GM06990 (cell line): ENCODE results near the gene SLC38A4.
"Not testable (repeated sequence)": the region's sequence is repeated elsewhere in the genome, so short reads cannot be mapped to it uniquely, and the experiment has no call there.

Experiments
- DNase-seq: peaks from one replicate; pipeline ENCODE4 v3.0.0-alpha.2; 2011; ENCODE audit not compliant: insufficient read length; ENCODE audit errors: extremely low read depth
- H3K27me3 ChIP-seq: replicated peaks from 2 replicates; pipeline ENCODE4 v1.6.0; 2011; ENCODE audit warnings: low read length; ENCODE audit not compliant: control insufficient read depth, insufficient read depth
- H3K36me3 ChIP-seq: 2 replicates; pipeline ENCODE4 v1.5.1; 2011; ENCODE audit warnings: low read length; ENCODE audit not compliant: control insufficient read depth, insufficient read depth
- H3K4me3 ChIP-seq: replicated peaks from 2 replicates; pipeline ENCODE4 v1.5.1; 2011; ENCODE audit warnings: low read depth, mild to moderate bottlenecking, control low read depth, low read length
- CTCF ChIP-seq: IDR thresholded peaks from 2 replicates; pipeline ENCODE4 v1.5.1; 2011; ENCODE audit warnings: low read length, control low read depth, mild to moderate bottlenecking, inconsistent platforms; ENCODE audit not compliant: insufficient read depth, poor library complexity, severe bottlenecking

Gene SLC38A4

GRCh38 chr12:46743456-46743855, 82.3 kb downstream of the SLC38A4 start:
- Histone ChIP-seq H3K4me3 (no peak overlapping the region), H3K27me3 (no peaks in the 10 kb centered on the region), H3K36me3 (no peaks in the 10 kb centered on the region)
- no peak for TF ChIP-seq CTCF
- DNase-seq, result no peak

- not testable (repeated sequence) for DNase-seq, H3K36me3 ChIP-seq, H3K27me3 ChIP-seq, H3K4me3 ChIP-seq
Measured at GRCh38 chr12:46742271-46742670, 83.5 kb downstream of the SLC38A4 start.

GRCh38 chr12:46725332-46725731, 100.5 kb downstream of the SLC38A4 start:
- Histone ChIP-seq H3K4me3 (no peak overlapping the region), H3K36me3 (no peaks in the 10 kb centered on the region), H3K27me3 (no peaks in the 10 kb centered on the region)
- DNase-seq, result no peak
- no peak for TF ChIP-seq CTCF

- no peak for TF ChIP-seq CTCF
- H3K36me3 ChIP-seq, result no peaks in the 10 kb centered on the region
- no peak overlapping the region for H3K4me3 ChIP-seq
- DNase-seq, result no peak
- no peaks in the 10 kb centered on the region for H3K27me3 ChIP-seq
Measured at GRCh38 chr12:46723629-46724419, 102.0 kb downstream of the SLC38A4 start.

GRCh38 chr12:46722394-46723185, 103.2 kb downstream of the SLC38A4 start:
- no peak for TF ChIP-seq CTCF
- Histone ChIP-seq H3K27me3 (no peaks in the 10 kb centered on the region), H3K36me3 (no peaks in the 10 kb centered on the region), H3K4me3 (no peak overlapping the region)
- DNase-seq, result no peak

GRCh38 chr12:46718495-46718894, 107.3 kb downstream of the SLC38A4 start:
- Histone ChIP-seq H3K4me3 (no peak overlapping the region), H3K36me3 (no peaks in the 10 kb centered on the region), H3K27me3 (no peaks in the 10 kb centered on the region)
- TF ChIP-seq CTCF, result no peak
- no peak for DNase-seq
